GM19238 (cell line): ENCODE results near the gene KCNMA1.
"Not testable (repeated sequence)": the region's sequence is repeated elsewhere in the genome, so short reads cannot be mapped to it uniquely, and the experiment has no call there.

ENCODE experiments used
- DNase-seq: peaks from one replicate; pipeline ENCODE4 v3.0.0; 2011; ENCODE audit warnings: low spot score; ENCODE audit not compliant: insufficient read length

KCNMA1 gene

GRCh38 chr10:77537071-77537470, 100.5 kb downstream of the KCNMA1 start:
- DNase-seq = no peak

- DNase-seq = no peak
Measured at GRCh38 chr10:77533887-77534278, 103.7 kb downstream of the KCNMA1 start.

- no peak for DNase-seq
Measured at GRCh38 chr10:77533146-77533886, 104.3 kb downstream of the KCNMA1 start.

- no peak for DNase-seq
Measured at GRCh38 chr10:77532068-77532467, 105.5 kb downstream of the KCNMA1 start.

- no peak for DNase-seq
Measured at GRCh38 chr10:77531441-77532001, 106.1 kb downstream of the KCNMA1 start.

- DNase-seq = no peak
Measured at GRCh38 chr10:77530011-77530410, 107.6 kb downstream of the KCNMA1 start.

- DNase-seq = no peak
Measured at GRCh38 chr10:77529050-77529576, 108.5 kb downstream of the KCNMA1 start.

- DNase-seq = no peak
Measured at GRCh38 chr10:77527839-77528238, 109.8 kb downstream of the KCNMA1 start.

- DNase-seq = no peak
Measured at GRCh38 chr10:77526868-77527617, 110.6 kb downstream of the KCNMA1 start.

GRCh38 chr10:77524281-77524711, 113.3 kb downstream of the KCNMA1 start:
- no peak for DNase-seq

GRCh38 chr10:77522268-77522809, 115.3 kb downstream of the KCNMA1 start:
- no peak for DNase-seq

GRCh38 chr10:77520995-77521394, 116.6 kb downstream of the KCNMA1 start:
- no peak for DNase-seq

GRCh38 chr10:77520290-77520689, 117.3 kb downstream of the KCNMA1 start:
- no peak for DNase-seq

- DNase-seq = not testable (repeated sequence)
Measured at GRCh38 chr10:77519791-77520190, 117.8 kb downstream of the KCNMA1 start.

- no peak for DNase-seq
Measured at GRCh38 chr10:77518910-77519274, 118.7 kb downstream of the KCNMA1 start.

- DNase-seq = no peak
Measured at GRCh38 chr10:77518241-77518909, 119.2 kb downstream of the KCNMA1 start.

- no peak for DNase-seq
Measured at GRCh38 chr10:77516575-77516974, 121.0 kb downstream of the KCNMA1 start.

GRCh38 chr10:77514870-77515269, 122.7 kb downstream of the KCNMA1 start:
- DNase-seq = no peak

GRCh38 chr10:77513781-77514331, 123.8 kb downstream of the KCNMA1 start:
- DNase-seq = no peak

GRCh38 chr10:77513220-77513619, 124.4 kb downstream of the KCNMA1 start:
- DNase-seq = no peak

GRCh38 chr10:77512219-77512578, 125.4 kb downstream of the KCNMA1 start:
- DNase-seq = no peak
